Fibroblast of skin of right quadriceps (primary cell): ENCODE data around the gene SCNN1B.
A peak's percentile ranks its signal among the peaks of the same experiment; 100 is the strongest.

ENCODE experiments used
- DNase-seq: peaks from one replicate; pipeline ENCODE4 v3.0.0-alpha.2; 2013

The SCNN1B gene

GRCh38 chr16:23410176-23410575 lies 108.1 kb downstream of the SCNN1B start:
- no peak for DNase-seq

GRCh38 chr16:23414731-23415130 lies 112.6 kb downstream of the SCNN1B start:
- no peak for DNase-seq

- no peak for DNase-seq
These were observed 114.7 kb downstream of the SCNN1B start for GRCh38 chr16:23416816-23417215.

DNA sequence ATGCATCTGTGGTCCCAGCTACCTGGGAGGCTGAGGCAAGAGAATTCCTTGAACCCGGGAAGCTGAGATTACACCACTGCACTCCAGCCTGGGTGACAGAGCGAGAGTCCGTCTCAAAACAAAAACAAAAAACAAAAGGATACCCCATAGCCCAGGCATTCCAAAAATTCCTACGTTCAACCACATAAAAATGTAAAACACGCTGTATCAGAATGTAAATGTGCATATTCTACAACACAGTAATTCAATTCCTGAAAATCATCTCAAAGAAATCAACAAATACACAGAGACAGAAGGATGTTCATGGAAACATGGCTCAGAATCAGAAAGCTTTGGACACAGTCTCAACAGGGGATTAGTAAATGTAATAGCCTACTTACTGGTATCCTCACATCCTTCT lies 117.9 kb downstream of the SCNN1B start:
- peak; percentile 42 for DNase-seq

- peak; percentile 97 for DNase-seq
These were observed 121.5 kb downstream of the SCNN1B start for GRCh38 chr16:23423496-23424049.

GRCh38 chr16:23424292-23424958 lies 122.3 kb downstream of the SCNN1B start:
- DNase-seq = no peak

DNA sequence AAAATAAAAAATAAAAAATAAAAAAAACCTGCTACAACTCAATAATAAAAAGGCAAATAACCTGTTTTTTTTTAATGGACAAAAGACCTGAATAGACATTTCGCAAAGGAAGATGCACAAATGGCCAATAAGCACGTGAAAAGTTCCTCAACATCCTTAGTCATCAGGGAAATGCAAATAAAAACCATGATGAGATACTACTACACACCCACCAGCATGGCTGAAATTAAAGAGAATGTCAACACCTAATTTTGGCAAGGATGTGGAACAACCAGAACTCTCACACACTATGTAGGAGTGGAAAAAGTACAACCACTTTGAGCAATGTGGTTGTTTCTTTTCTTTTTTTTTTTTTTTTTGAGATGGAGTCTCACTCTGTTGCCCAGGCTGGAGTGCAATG lies 126.2 kb downstream of the SCNN1B start:
- no peak for DNase-seq
